DND-41 (cell line): ENCODE measurements around the gene ARID3A.

Experiments
- ATAC-seq: fragments of 200-7000 bp; cut with Tn5 transposase; 3 replicates; pipeline ENCODE4 v1.9.1; 2021; ENCODE audit warnings: low read depth; ENCODE audit not compliant: insufficient read depth
- DNase-seq: peaks from one replicate; pipeline ENCODE4 v3.0.0-alpha.2; 2020
- H2AFZ ChIP-seq: 2 replicates; pipeline ENCODE4 v1.6.0; 2012; ENCODE audit warnings: low read depth, low read length
- H3K27ac ChIP-seq: 2 replicates; pipeline ENCODE4 v1.5.1; 2012; ENCODE audit warnings: low read length, inconsistent platforms
- H3K27me3 ChIP-seq: fragments of 200-600 bp; sonication (generic); 2 replicates; pipeline ENCODE4 v1.6.0; 2012; ENCODE audit warnings: low read length, mild to moderate bottlenecking, inconsistent platforms; ENCODE audit not compliant: insufficient read depth, poor library complexity
- H3K36me3 ChIP-seq: 2 replicates; pipeline ENCODE4 v1.5.1; 2012; ENCODE audit warnings: low read length, inconsistent platforms; ENCODE audit not compliant: insufficient read depth
- H3K4me1 ChIP-seq: 2 replicates; pipeline ENCODE4 v1.5.1; 2012; ENCODE audit warnings: mild to moderate bottlenecking, low read length; ENCODE audit not compliant: insufficient read depth
- H3K4me2 ChIP-seq: 2 replicates; pipeline ENCODE4 v1.6.0; 2012; ENCODE audit warnings: mild to moderate bottlenecking, moderate library complexity, low read length, inconsistent platforms; ENCODE audit not compliant: insufficient read depth
- H3K4me3 ChIP-seq, 2 experiments: fragments of 200-600 bp in 1 of 2; shearing (Covaris generic) in 1 of 2; 2 replicates each; pipeline ENCODE4 v1.5.1; 2012 to 2016; ENCODE audit warnings: inconsistent platforms in 2 of 2, low read length in 2 of 2, mild to moderate bottlenecking in 2 of 2, low read depth in 1 of 2, moderate library complexity in 1 of 2
- H3K79me2 ChIP-seq: 2 replicates; pipeline ENCODE4 v1.6.0; 2012; ENCODE audit warnings: low read length, inconsistent platforms; ENCODE audit not compliant: insufficient read depth
- H3K9ac ChIP-seq: 2 replicates; pipeline ENCODE4 v1.6.0; 2012; ENCODE audit warnings: low read depth, mild to moderate bottlenecking, inconsistent platforms, low read length, moderate library complexity
- H3K9me3 ChIP-seq: 2 replicates; pipeline ENCODE4 v1.5.1; 2012; ENCODE audit warnings: low read length, moderate library complexity, mild to moderate bottlenecking, inconsistent platforms; ENCODE audit not compliant: insufficient read depth, severe bottlenecking
- H4K20me1 ChIP-seq: 2 replicates; pipeline ENCODE4 v1.6.0; 2012; ENCODE audit warnings: low read length; ENCODE audit not compliant: insufficient read depth
- CTCF ChIP-seq: IDR thresholded peaks from 2 replicates; pipeline ENCODE4 v1.5.1; 2012; ENCODE audit warnings: borderline replicate concordance, low read length, moderate library complexity, mild to moderate bottlenecking; ENCODE audit not compliant: poor library complexity, severe bottlenecking; ENCODE audit errors: extremely low read depth
- EZH2 ChIP-seq: IDR thresholded peaks from 3 replicates; pipeline ENCODE4 v1.6.1; 2012; ENCODE audit warnings: borderline replicate concordance, low read depth, mild to moderate bottlenecking, moderate library complexity, low read length, inconsistent platforms; ENCODE audit not compliant: severe bottlenecking

Gene ARID3A

GRCh38 chr19:927780-928401 is 2.1 kb downstream of the ARID3A start:
- DNase-seq (no peak), ATAC-seq (no peak)
- TF ChIP-seq EZH2 = no peak
- no peak for TF ChIP-seq CTCF
- Histone ChIP-seq H3K79me2 (peaks cover 50% of the 10 kb centered on the region), H3K36me3 (peaks cover 36% of the 10 kb centered on the region), H2AFZ (no peak overlapping the region), H3K27ac (0 out of 2 replicates have a peak overlapping the region, but pooled peaks have one; percentile 44), H4K20me1 (peaks cover 23% of the 10 kb centered on the region), H3K4me3 (peak overlapping the region in 1 of 2 experiments; percentile 27; a peak in 1 of 4 replicates), H3K4me1 (peaks cover 27% of the 10 kb centered on the region), H3K27me3 (no peaks in the 10 kb centered on the region), H3K9me3 (no peaks in the 10 kb centered on the region), H3K4me2 (peak overlapping the region; percentile 99), H3K9ac (peak overlapping the region; percentile 98; the same call in 1 of the 2 replicates)

- Histone ChIP-seq H3K4me2 (no peak overlapping the region; the same call in 1 of the 2 replicates), H3K36me3 (peaks cover 43% of the 10 kb centered on the region), H3K4me3 (no peak overlapping the region), H2AFZ (no peak overlapping the region), H3K9me3 (no peaks in the 10 kb centered on the region), H3K79me2 (peaks cover 55% of the 10 kb centered on the region), H3K27ac (no peak overlapping the region), H3K4me1 (peaks cover 27% of the 10 kb centered on the region), H4K20me1 (peaks cover 30% of the 10 kb centered on the region), H3K9ac (no peak overlapping the region), H3K27me3 (no peaks in the 10 kb centered on the region)
- TF ChIP-seq EZH2 = no peak
- DNase-seq = no peak
- ATAC-seq = no peak
These were observed 2.8 kb downstream of the ARID3A start for GRCh38 chr19:928471-929202.

- TF ChIP-seq EZH2 (no peak), CTCF (no peak)
- Histone ChIP-seq H3K9ac (no peak overlapping the region), H3K27me3 (no peaks in the 10 kb centered on the region), H3K4me1 (peaks cover 22% of the 10 kb centered on the region), H4K20me1 (peaks cover 30% of the 10 kb centered on the region), H3K4me2 (no peak overlapping the region), H3K27ac (no peak overlapping the region), H3K79me2 (peaks cover 62% of the 10 kb centered on the region), H2AFZ (no peak overlapping the region), H3K36me3 (peaks cover 43% of the 10 kb centered on the region), H3K4me3 (no peak overlapping the region), H3K9me3 (no peaks in the 10 kb centered on the region)
- DNase-seq = no peak
- ATAC-seq = no peak
These were observed 3.5 kb downstream of the ARID3A start for GRCh38 chr19:929203-929890.

- H3K27ac ChIP-seq = no peak overlapping the region
- no peak overlapping the region for H3K4me2 ChIP-seq
- H3K36me3 ChIP-seq = peaks cover 46% of the 10 kb centered on the region
- TF ChIP-seq CTCF (no peak), EZH2 (no peak)
- H3K9me3 ChIP-seq = no peaks in the 10 kb centered on the region
- H3K9ac ChIP-seq = no peak overlapping the region
- no peak for ATAC-seq
- peaks cover 65% of the 10 kb centered on the region for H3K79me2 ChIP-seq
- peaks cover 17% of the 10 kb centered on the region for H3K4me1 ChIP-seq
- H3K27me3 ChIP-seq = no peaks in the 10 kb centered on the region
- H4K20me1 ChIP-seq = peaks cover 30% of the 10 kb centered on the region
- DNase-seq = no peak
- H2AFZ ChIP-seq = no peak overlapping the region
- no peak overlapping the region for H3K4me3 ChIP-seq
These were observed 4.0 kb downstream of the ARID3A start for GRCh38 chr19:929891-930258.
